Esophagus muscularis mucosa (tissue), 3 donors: ENCODE results near the gene ROBO1.

ENCODE experiments used
- CTCF ChIP-seq, 3 experiments: fragments of 200-600 bp in 2 of 3; fragments of 450-650 bp in 1 of 3; sonication (generic) in 2 of 3; IDR thresholded peaks; one replicate each; pipeline ENCODE4 v1.5.1; 2017 to 2019; ENCODE audit warnings: antibody characterized with exemption in 3 of 3, mild to moderate bottlenecking in 2 of 3, moderate library complexity in 1 of 3
- POLR2A ChIP-seq: fragments of 450-650 bp; IDR thresholded peaks from one replicate; pipeline ENCODE4 v1.6.1; 2017; ENCODE audit warnings: antibody characterized with exemption, moderate library complexity, mild to moderate bottlenecking, low read depth

GRCh38 chr3:79161941-79162340 lies 605.9 kb downstream of the ROBO1 start:
- TF ChIP-seq CTCF (IDR thresholded peaks at IDR 0.05) (no peak), POLR2A (no peak)
